AG09319 (cell line): Measurements from ENCODE around the gene NFIX.

Experiments
- DNase-seq: peaks from one replicate; pipeline ENCODE4 v3.0.0-alpha.2; 2010; ENCODE audit warnings: low read depth; ENCODE audit errors: extremely low read depth
- CTCF ChIP-seq: IDR thresholded peaks from 2 replicates; pipeline ENCODE4 v1.5.1; 2011; ENCODE audit warnings: low read depth, mild to moderate bottlenecking, inconsistent platforms, low read length, moderate library complexity

Gene NFIX

DNA sequence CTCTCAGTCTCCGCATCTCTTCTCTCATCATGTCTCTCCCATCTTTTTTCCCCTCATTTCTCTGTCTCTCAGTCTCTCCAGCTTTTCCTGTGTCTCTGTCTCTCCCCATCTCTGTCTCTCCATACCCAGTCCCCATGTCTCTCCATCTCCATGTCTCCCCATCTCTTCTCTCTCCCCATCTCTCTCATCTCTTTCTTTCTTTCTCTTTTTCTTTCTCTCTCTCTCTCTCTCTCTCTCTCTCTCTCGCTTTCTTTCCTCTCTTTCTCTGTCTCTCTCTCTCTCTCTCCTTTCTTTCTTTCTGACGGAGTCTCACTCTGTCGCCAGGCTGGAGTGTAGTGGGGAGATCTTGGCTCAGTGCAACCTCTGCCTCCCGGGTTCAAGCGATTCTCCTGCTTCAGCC, 12.6 kb upstream of the NFIX start:
- no peak for DNase-seq
- no peak for TF ChIP-seq CTCF

GRCh38 chr19:12983091-12983490, 12.2 kb upstream of the NFIX start:
- DNase-seq: no peak
- TF ChIP-seq CTCF: no peak

GRCh38 chr19:12983542-12984142, 11.6 kb upstream of the NFIX start:
- peak; percentile 59 for TF ChIP-seq CTCF
- peak; percentile 56 for DNase-seq

- TF ChIP-seq CTCF: no peak
- DNase-seq: no peak
Measured at GRCh38 chr19:12984143-12984627, 11.1 kb upstream of the NFIX start.

- TF ChIP-seq CTCF: no peak
- no peak for DNase-seq
Measured at GRCh38 chr19:12984683-12985048, 10.6 kb upstream of the NFIX start.

- no peak for TF ChIP-seq CTCF
- DNase-seq: no peak
Measured at GRCh38 chr19:12985049-12985776, 10.1 kb upstream of the NFIX start.

DNA sequence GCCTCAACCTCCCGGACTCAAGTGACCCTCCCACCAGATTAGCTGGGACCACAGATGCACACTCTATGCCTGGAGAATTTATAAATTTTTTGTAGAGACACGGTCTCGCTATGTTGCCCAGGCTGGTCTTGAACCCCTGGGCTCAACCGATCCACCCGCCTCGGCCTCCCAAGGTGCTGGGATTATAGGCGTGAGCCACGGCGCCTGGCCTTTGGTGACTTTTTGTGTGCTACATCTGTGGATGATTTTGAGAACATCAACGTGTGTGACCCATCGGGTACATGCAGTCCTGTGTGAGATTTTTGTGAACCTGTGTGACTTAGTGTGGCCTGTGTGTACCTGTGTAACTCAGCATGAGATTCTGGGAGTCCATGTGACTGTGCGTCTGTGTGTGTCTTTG, 8.5 kb upstream of the NFIX start:
- DNase-seq: no peak
- no peak for TF ChIP-seq CTCF
